Measurements from ENCODE around the gene GSTT2. TPM values are rescaled to one million over a fixed set of nuclear protein-coding genes. Genes with fewer than 3 reads are reported as not detected.
"Not testable (repeated sequence)": the region's sequence is repeated elsewhere in the genome, so short reads cannot be mapped to it uniquely, and the experiment has no call there.

The GSTT2 gene
- total RNA-seq, 1 donor from 2014 or later, result not detected

DNA sequence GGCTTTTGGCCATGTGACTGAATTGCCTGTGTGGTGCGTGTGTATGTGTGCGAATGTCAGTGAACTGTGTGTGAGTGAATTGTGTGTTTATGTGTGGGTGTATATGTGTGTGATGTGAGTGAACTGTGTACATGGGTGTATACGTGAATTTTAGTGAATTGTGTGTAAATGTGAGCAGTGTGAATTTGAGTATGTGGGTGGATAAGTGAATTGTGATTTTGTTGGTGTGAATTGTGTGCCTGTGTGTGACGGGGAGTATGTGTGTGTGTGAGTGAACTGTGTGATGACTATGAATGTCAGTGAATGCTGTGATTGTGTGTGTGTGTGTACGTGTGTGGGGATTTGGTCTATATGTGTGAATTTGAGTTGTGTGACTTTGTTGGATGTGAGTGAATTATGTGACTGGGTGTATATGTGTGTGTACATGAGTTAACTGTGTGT is 9.7 kb upstream of the GSTT2 start:
- intact Hi-C loops (cut with DNase I), result loop anchor here (5.0 kb wide), 1 partner anchor 43 kb away; no protein-coding TSS in a partner anchor
- DNase-seq (ENCODE audit: missing footprints) (no peak), ATAC-seq (no peak)

DNA sequence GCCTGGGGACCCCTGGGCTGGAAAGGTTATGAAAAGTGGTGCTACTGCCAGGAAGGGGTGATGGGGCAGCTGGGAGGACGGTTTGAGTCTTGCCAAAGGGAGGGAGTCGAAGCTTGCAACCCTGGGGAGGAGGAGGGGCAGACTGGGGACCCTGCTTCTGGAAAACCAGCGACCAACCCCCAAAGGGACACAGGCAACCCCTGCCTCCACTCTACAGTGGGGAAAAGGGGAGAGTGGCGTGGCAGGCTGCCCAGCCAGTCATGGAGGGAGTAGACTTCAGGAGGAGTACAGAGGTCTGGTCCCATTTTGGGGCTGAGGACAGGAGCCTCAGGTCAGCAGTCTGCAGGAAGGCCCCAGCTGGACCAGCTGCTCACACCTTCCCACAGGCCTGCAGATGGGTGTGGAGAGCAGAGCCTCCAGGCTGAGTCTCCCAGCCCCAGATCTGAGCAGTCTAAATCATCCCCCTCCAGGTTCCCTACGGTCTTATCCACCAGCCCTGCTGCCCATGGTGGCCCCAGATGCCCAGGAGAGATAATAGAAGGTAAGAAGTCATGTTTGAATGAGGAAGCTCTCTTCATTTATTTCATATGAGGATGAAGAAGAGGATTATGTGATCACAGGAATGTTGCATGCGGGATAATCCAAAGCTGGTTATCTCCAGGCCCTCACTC is 9.0 kb upstream of the GSTT2 start:
- intact Hi-C loops (cut with DNase I), result loop anchor here (5.0 kb wide), 1 partner anchor 44 kb away; no protein-coding TSS in a partner anchor
- no peak for DNase-seq (ENCODE audit: missing footprints)
- ATAC-seq, result no peak

DNA sequence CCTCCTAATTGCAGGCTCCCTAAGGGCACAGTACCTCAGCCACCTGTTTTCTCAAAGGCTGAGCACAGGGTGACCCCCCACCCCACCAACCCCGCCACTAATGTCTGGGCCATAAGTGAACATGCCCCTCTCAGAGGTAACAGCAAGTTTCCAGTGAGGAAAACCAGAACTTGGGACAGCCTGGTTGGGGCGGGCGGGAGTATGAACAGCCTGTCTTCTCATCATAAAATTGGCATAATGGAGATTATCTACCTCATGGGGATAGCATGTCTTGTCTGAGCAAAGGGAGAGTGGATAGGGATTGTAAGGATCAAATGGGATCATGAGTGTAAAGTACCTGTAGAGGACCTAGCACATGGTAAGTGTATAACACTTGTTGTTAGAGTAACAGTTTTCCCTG is 8.0 kb upstream of the GSTT2 start:
- ATAC-seq, result not testable (repeated sequence)
- intact Hi-C loops (cut with DNase I), result loop anchor here (5.0 kb wide), 1 partner anchor 45 kb away; no protein-coding TSS in a partner anchor

DNA sequence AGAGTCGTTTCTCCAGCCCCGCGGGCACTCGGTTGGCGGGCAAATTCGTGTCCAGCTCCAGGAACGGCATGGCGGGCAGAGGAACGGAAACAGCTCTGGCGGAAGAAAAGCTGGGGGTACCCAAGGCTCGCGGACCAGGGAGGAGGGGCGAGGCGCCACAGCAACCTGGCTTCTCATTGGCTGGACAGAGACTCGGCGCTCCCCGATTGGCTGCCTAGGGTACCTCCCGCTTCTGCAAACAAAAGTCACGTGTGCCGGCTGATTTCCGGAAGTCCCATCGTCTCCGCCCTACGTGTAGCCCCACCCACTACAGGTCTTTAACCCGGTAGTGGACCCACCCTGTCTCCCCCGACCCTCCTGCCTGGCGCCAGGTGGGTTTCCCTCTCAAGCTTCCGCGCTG is 5.6 kb upstream of the GSTT2 start, which contains the start of gene DDT:
DDT (minus strand) TSS at position 97 of the 400 bp plus-strand sequence; CDS start at position 70, 27 bp downstream.
- DNase-seq (ENCODE audit: missing footprints), result not testable (repeated sequence)
- intact Hi-C loops (cut with DNase I), result loop anchor here (5.0 kb wide), 1 partner anchor 47 kb away; no protein-coding TSS in a partner anchor
- ATAC-seq, result peak; percentile 96

More for the DNA sequence above, 8.0 kb upstream of the GSTT2 start:
- not testable (repeated sequence) for DNase-seq (ENCODE audit: missing footprints)

DNA sequence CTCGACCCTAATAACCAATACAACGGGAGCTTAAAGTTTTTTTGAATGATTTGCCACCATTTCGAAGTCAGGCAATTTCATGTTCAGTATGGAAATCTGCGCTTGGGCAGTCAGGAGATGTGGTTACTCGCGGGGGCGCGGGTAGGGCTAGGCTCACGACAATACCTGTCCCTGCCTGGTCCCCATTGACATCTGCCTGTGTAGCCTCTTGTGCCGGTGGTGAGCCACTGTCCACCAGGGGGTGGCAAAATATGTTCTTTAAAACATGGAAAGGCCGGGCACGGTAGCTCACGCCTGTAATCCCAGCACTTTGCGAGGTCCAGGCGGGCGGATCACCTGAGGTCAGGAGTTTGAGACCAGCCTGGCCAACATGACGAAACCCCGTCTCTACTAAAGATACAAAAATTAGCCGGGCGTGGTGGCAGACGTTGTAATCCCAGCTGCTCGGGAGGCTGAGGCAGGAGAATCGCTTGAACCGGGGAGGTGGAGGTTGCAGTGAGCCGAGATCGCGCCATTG is 5.0 kb upstream of the GSTT2 start:
- intact Hi-C loops (cut with DNase I), result loop anchor here (5.0 kb wide), 1 partner anchor 48 kb away; no protein-coding TSS in a partner anchor

DNA sequence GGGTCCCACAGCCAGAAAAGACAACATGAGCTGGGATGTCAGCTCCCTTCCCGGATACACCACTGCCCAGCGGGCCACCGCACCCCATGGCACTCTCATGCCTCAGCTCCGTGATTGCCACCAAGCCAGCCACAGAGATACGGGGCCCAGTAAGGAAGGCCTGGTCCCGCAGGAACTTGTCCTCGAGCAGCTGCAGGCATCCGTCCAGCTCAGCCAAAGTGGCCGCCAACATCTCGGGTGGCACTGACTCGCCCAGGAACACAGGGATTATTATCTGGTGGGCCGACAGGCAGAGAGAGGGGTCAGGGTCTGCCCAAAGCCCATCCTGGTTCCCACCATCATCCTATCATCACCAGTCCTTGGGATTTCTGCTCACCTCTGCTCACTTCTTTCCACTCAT is 2.6 kb upstream of the GSTT2 start:
- intact Hi-C loops (cut with DNase I); ATAC-seq; DNase-seq (ENCODE audit: missing footprints): not testable (repeated sequence)

More for the DNA sequence above, 5.0 kb upstream of the GSTT2 start:
- peak; percentile 26 for ATAC-seq
- DNase-seq (ENCODE audit: missing footprints), result not testable (repeated sequence)

DNA sequence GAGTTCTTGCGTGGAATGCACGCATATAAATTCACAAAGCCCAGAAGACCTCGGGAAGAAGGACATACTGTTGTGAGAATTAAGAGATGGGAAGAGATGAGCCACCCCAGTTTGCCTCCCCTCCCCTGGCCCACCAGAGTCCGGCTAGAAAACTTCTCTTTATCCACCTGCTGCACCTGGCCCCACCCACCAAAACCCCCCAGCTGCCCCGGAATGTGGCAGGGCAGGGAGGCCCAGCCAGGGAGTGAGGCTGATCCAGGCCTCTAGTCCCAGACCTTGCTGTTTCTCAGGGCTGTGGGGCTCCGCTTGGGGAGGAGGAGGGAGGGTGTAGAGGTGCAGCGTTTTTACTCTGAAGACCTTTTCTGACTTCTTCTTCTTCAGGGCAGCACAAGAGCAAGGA is 633 bp downstream of the GSTT2 start:
- ATAC-seq; DNase-seq (ENCODE audit: missing footprints); intact Hi-C loops (cut with DNase I): not testable (repeated sequence)

DNA sequence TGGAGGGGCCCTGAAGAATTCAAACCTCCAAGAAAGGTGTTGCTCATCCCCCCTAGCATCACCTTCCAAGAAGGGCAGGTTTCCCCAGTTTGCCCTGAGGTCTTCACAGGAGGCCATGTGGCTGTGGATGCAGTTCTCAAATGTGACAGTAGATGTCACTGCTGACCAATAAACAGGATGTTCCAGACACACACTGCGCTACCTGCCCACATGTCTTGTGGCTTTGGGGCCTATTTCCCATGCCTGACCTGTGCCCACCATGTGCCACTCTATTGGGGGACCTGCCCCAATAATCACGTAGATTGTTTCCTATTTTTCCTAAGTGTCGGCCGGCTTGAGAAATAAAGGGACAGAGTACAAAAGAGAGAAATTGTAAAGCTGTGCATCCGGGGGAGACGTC is 4.5 kb downstream of the GSTT2 start:
- intact Hi-C loops (cut with DNase I), result no loop called here
- DNase-seq (ENCODE audit: missing footprints) (no peak), ATAC-seq (no peak)

DNA sequence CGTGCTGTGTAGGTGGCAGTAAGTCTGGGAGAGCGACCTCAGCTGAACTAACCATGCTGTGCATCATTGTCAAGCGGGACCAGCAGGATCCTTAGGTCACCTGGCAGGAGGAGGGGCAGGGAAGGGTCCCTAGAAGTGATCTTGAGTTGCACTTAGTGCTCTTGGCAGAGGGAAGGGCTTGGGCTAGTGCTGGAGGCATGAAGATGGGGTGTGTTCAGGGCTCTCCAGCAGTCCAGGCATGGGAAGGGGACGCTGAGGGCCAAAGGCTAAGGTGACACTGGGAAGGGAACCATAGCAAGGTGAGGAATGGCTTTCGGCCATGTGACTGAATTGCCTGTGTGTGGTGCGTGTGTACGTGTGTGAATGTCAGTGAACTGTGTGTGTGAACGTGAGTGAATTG is 6.2 kb downstream of the GSTT2 start:
- intact Hi-C loops (cut with DNase I); DNase-seq (ENCODE audit: missing footprints); ATAC-seq: not testable (repeated sequence)

DNA sequence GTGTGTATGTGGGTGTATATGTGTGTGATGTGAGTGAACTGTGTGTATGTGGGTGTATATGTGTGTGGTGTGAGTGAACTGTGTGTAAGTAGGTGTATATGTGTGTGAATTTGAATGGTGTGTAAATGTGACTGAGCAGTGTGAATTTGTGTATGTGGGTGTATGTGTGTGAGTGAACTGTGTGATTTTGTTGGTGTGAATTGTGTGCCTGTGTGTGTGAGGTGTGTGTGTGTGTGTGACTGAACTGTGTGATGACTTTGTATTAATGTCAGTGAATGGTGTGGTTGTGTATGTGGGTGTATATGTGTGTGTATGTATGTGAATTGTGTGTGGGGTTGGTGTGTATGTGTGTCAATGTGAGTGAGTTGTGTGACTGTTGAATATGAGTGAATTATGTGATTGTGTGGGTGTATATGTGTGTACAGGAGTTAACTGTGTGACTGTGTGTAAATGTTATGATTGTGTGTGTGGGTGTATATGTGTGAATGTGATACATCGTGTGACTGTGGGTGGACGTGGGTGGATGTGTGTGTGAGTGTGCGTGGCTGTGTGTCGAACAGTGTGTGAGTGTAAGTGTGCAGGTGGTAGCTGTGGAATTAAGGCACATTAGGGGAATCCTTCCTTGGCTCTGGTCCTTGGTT is 6.7 kb downstream of the GSTT2 start:
- intact Hi-C loops (cut with DNase I); ATAC-seq; DNase-seq (ENCODE audit: missing footprints): not testable (repeated sequence)

DNA sequence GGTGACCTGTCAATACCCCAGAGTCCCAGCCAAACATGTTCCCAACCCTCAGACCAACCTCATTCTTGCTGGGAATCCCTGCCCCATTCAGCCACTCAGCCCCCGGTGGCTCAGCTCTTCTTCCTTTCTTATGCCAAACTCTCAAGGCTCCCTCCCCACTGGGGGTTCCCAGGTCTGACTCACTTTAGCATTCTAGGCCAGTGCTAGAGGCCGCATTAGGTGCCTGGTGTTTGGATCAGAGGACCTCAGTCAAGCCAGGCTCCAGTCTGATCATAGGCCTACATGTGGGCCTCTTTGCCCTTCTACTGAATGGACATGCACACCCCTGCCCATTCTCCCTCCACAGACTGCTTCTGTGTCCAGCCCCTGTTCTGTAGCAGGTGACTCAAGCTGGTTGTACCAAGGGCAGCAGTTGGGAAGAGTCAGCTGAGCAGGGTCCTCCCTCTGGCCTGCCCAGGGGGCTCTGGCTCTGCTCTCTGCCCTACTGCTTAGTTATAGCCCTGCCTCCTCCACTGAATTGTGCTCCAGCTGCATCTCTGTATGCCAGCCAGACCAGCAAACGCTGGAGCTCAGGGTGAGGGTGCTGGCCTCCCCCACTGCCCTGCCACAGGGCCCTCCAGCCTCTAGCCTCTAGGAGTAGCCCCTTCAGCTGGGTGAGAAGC is 9.8 kb downstream of the GSTT2 start:
- DNase-seq (ENCODE audit: missing footprints); intact Hi-C loops (cut with DNase I); ATAC-seq: not testable (repeated sequence)

DNA sequence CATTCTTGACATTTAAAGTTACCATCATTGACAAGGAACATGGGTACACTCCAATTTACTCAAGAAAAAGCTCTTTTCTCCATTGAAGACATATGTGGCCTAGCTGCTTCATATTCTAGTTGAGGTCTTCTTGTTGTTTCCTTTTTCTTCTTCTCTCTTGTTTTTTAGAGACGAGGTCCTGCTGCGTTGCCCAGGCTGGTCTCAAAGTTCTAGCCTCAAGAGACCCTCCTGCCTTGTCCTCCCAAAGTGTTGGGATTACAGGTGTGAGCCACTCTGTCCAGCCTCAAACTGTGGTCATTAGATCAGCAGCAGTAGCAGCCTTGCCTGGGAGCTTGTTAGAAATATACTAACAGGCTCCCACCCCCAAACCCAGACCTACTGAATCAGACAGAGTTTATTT is 13.1 kb downstream of the GSTT2 start:
- DNase-seq (ENCODE audit: missing footprints); intact Hi-C loops (cut with DNase I); ATAC-seq: not testable (repeated sequence)

DNA sequence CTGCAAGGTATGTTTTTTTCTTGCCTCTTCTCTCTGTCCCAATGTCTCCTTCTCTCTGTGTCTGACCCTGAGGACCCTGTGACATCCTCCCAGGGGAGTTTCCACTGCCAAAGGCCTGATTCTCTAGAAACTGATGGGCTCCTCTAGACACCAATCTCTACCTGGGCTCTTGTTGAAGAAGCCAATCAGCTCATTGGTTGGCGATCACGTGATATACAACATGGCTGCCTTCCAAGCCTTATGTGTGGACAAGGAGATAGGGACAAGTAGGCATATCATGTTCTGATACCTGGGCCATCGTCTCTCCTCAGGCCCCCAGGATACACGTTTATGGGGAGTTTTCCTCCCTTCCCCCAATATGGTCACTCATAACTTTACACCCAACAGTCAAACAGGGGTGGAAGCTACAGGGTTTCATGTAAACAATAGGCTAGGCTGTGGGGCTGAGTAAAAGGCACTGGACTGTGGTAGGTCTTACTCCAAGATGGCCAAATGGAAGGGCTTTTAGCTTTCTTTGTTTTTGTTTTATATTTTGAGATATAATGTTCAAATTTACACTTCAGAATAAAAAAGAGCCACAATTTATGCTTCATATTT is 13.7 kb downstream of the GSTT2 start:
- DNase-seq (ENCODE audit: missing footprints); intact Hi-C loops (cut with DNase I); ATAC-seq: not testable (repeated sequence)

DNA sequence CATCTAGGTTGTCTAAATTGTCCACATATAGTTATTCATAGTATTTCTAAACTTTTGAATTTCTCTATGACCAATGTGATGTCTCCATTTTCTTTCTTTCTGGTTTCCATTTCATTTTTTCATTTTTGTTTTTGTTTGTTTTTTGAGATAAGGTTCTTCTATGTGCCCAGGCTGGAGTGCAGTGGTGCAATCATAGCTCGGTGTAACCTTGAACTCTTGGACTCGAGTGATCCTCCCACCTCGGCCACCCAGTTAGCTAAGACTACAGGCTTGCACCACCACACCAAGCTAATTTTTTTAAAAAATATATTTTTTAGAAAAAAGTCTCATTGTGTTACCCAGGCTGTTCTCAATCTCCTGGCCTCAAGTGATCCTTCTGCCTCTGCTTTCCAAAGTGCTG is 17.2 kb downstream of the GSTT2 start:
- intact Hi-C loops (cut with DNase I), result no loop called here
- no peak for ATAC-seq

DNA sequence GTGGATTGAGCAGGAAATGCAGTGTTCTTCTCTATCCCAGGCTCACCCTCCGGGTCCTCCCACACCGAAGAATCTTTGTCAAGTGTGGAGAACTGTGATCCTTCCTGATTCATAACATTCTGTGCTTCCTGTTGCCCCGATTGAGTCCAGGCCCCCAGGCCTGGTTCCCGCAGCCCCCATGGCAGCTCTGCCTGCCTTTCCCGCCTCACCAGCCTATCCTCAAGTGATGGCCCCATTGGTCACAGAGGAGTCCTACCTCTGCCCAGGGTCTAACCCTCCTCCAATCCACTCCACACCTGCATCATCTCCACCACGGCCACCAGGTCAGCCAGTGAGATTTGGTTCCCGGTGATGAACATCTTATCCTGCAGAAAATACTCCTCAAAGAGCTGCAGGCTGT is 19.8 kb downstream of the GSTT2 start:
- not testable (repeated sequence) for ATAC-seq; DNase-seq (ENCODE audit: missing footprints)

More for the DNA sequence above, 17.2 kb downstream of the GSTT2 start:
- DNase-seq (ENCODE audit: missing footprints), result no peak

DNA sequence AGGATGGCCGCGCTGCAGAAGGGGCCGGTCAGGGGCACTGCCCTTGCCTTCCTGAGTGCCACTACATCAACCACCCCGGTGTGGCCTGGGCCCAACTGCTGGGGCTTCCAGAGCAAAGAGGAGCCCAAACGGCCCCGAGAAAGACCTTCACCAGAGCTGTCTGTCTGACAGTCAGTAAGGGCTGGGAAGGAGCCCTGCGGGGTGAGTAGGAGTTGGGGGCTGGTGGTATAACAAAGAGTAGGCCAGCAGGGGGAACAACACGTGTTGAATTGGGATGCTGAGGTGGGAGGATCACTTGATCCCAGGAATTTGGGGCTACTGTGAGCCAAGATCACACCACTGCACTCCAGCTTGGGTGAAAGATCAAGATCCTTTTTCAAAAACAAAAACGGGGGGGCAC is 21.4 kb downstream of the GSTT2 start:
- intact Hi-C loops (cut with DNase I), result loop anchor here (5.0 to 10.0 kb wide), 2 partner anchors 49 to 103 kb away; no protein-coding TSS in a partner anchor
- DNase-seq (ENCODE audit: missing footprints), result no peak
- no peak for ATAC-seq

More for the DNA sequence above, 19.8 kb downstream of the GSTT2 start:
- intact Hi-C loops (cut with DNase I), result loop anchor here (5.0 to 10.0 kb wide), 2 partner anchors 47 to 105 kb away; no protein-coding TSS in a partner anchor

DNA sequence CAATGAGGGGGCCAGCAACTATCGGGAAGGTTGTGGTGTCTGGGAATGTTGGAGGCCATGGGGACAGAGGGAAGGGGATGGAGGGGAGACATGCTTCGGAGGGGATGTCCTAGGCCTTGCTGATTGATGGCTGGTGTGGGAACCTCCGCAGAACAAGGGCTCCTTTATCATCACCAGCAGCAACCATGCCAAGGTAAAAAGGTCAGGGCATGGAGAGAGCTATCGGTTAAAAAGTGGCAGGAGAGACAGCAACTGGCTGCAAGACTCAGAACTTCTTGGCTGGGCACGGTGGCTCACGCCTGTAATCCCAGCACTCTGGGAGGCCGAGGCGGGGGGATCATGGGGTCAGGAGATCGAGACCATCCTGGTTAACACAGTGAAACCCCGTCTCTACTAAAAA is 22.3 kb downstream of the GSTT2 start:
- no peak for DNase-seq (ENCODE audit: missing footprints)
- ATAC-seq, result peak; percentile 24
- intact Hi-C loops (cut with DNase I), result loop anchor here (5.0 to 10.0 kb wide), 2 partner anchors 50 to 103 kb away; no protein-coding TSS in a partner anchor

DNA sequence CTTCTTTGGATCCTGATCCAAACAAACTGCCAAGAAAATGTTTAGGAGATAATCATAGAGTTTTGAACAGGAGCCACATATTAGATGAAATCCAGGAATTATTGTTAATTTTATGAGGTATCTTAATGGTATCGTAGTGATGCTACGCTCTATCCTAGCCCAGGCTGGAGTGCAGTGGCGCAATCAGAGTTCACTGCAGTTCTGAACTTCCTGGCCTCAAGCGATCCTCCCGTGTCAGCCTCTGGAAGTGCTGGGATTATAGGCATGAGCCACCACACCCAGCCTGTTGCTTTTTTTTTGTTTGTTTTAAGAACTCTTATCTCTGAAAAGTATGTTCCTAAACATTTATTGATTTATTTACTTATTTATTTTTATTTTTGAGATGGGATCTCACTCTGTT is 22.9 kb downstream of the GSTT2 start:
- DNase-seq (ENCODE audit: missing footprints), result no peak
- intact Hi-C loops (cut with DNase I), result loop anchor here (5.0 to 10.0 kb wide), 2 partner anchors 51 to 102 kb away; no protein-coding TSS in a partner anchor
- ATAC-seq, result no peak

Measured in Right ventricle myocardium inferior (tissue), 1 donor.